Measurements from ENCODE around the gene CA10. TPM values are rescaled to one million over a fixed set of nuclear protein-coding genes. Genes with fewer than 3 reads are reported as not detected.

CA10 gene
- total and polyA plus RNA-seq, 2 donors (not counting 1 experiment from before 2014, with no cell fraction given): not detected

DNA sequence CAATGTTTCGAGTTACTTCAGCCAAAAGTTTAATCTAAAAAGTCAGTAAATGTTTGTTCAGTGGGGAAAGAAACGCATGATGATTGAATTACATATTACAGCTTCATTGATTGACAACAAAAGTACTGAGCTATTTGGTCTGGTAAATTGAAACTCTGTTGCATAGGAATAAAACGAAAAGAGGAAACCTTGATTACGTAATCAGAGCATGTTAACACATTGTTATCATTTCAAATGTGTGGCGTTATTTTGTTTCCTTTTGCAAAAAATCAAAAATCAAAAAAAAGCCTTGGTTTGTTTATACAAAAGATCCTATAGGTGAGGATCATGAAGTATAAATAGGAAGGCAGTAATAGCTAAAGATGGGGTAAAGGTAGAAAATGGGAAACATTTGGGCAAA lies 19.5 kb upstream of the CA10 start:
- intact Hi-C loops (cut with micrococcal nuclease): no loop called here
- Histone ChIP-seq H3K36me3 (replicated peaks in 1 of 2; ENCODE audit: control extremely low read depth in 1 of 2, control insufficient read depth in 1 of 2, extremely low read depth in 1 of 2, insufficient read depth in 2 of 2, low read length in 1 of 2) (no peaks in the 10 kb centered on the region), H3K4me3 (ENCODE audit: control extremely low read depth in 1 of 5, extremely low read depth in 1 of 5, insufficient read depth in 1 of 5, low read depth in 2 of 5, low read length in 4 of 5) (no peak overlapping the region), H3K79me2 (ENCODE audit: control insufficient read depth, insufficient read depth, low read length) (no peaks in the 10 kb centered on the region), H3K27me3 (replicated peaks in 1 of 4; ENCODE audit: control extremely low read depth in 1 of 4, control insufficient read depth in 3 of 4, insufficient read depth in 4 of 4, low read length in 3 of 4) (no peaks in the 10 kb centered on the region), H3K4me2 (replicated peaks; ENCODE audit: low read depth, low read length, poor library complexity, severe bottlenecking) (no peak overlapping the region), H3K9ac (ENCODE audit: low read length) (no peak overlapping the region), H3K4me1 (ENCODE audit: control insufficient read depth in 2 of 2, insufficient read depth in 2 of 2, low read length in 2 of 2) (no peaks in the 10 kb centered on the region), H3K27ac (ENCODE audit: low read length in 2 of 2) (no peak overlapping the region), H2AFZ (ENCODE audit: insufficient read depth, low read depth, low read length, poor library complexity, severe bottlenecking) (no peak overlapping the region), H4K20me1 (ENCODE audit: control insufficient read depth, insufficient read depth, low read length, poor library complexity, severe bottlenecking) (no peaks in the 10 kb centered on the region), H3K9me3 (ENCODE audit: control extremely low read depth in 1 of 3, control insufficient read depth in 2 of 3, insufficient read depth in 1 of 3, low read length in 2 of 3) (peaks cover 0 to 3% (median 0%) of the 10 kb centered on the region in 3 donors)
- H3K4me1 Mint-ChIP-seq: no peaks in the 10 kb centered on the region
- H3K4me3 Mint-ChIP-seq: no peak overlapping the region
- DNase-seq (no peak), ATAC-seq (ENCODE audit: low read depth) (no peak)
- WGBS (ENCODE audit: insufficient coverage): no CpG with 5 or more reads among the region's 5 CpGs
- no peaks in the 10 kb centered on the region for H3K27me3 Mint-ChIP-seq
- no peaks in the 10 kb centered on the region for H3K9me3 Mint-ChIP-seq (ENCODE audit: insufficient read depth)
- H3K27ac Mint-ChIP-seq: no peak overlapping the region
- CTCF ChIA-PET: no interaction called here
- POLR2A ChIA-PET: no interaction called here
- TF ChIP-seq, protein P1, sequence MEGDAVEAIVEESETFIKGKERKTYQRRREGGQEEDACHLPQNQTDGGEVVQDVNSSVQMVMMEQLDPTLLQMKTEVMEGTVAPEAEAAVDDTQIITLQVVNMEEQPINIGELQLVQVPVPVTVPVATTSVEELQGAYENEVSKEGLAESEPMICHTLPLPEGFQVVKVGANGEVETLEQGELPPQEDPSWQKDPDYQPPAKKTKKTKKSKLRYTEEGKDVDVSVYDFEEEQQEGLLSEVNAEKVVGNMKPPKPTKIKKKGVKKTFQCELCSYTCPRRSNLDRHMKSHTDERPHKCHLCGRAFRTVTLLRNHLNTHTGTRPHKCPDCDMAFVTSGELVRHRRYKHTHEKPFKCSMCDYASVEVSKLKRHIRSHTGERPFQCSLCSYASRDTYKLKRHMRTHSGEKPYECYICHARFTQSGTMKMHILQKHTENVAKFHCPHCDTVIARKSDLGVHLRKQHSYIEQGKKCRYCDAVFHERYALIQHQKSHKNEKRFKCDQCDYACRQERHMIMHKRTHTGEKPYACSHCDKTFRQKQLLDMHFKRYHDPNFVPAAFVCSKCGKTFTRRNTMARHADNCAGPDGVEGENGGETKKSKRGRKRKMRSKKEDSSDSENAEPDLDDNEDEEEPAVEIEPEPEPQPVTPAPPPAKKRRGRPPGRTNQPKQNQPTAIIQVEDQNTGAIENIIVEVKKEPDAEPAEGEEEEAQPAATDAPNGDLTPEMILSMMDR (IDR thresholded peaks at IDR 0.05): no peak
- no peak for TF ChIP-seq EZH2 (IDR thresholded peaks at IDR 0.05; ENCODE audit: borderline replicate concordance, insufficient read depth, low read depth, low read length, poor library complexity, severe bottlenecking)

DNA sequence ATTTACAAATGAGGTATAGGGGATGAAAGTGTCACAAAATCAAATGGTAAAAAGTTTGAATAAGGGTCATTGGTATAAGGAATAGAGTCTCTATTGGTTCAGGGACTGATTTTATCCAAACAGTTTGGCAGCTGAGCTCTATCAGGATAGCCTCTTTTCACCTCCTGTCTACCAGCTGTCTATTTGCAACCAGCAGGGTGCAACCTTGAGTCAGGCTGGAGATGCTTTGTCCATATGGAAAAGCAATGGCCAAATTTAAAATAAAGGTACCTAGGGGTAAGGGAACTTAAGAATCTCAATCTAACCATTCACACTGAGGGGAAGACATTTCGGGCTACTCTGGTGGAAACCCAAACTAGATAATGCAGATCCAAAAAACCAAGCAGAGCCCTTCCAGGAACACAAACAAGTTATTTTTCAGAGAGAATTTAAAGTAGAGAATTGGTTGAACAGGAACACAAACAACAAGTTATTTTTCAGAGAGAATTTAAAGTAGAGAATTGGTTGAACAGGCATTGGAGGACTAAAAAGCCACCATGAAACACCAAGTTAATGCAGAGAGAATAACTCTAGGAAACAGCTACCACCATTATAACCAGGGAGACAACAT lies 12.6 kb upstream of the CA10 start:
- Histone ChIP-seq H3K36me3 (replicated peaks in 1 of 2; ENCODE audit: control extremely low read depth in 1 of 2, control insufficient read depth in 1 of 2, extremely low read depth in 1 of 2, insufficient read depth in 2 of 2, low read length in 1 of 2) (no peaks in the 10 kb centered on the region), H3K9me3 (ENCODE audit: control extremely low read depth in 1 of 3, control insufficient read depth in 2 of 3, insufficient read depth in 1 of 3, low read length in 2 of 3) (no peaks in the 10 kb centered on the region), H2AFZ (ENCODE audit: insufficient read depth, low read depth, low read length, poor library complexity, severe bottlenecking) (no peak overlapping the region), H3K27me3 (replicated peaks in 1 of 4; ENCODE audit: control extremely low read depth in 1 of 4, control insufficient read depth in 3 of 4, insufficient read depth in 4 of 4, low read length in 3 of 4) (no peaks in the 10 kb centered on the region), H3K9ac (ENCODE audit: low read length) (no peak overlapping the region), H3K79me2 (ENCODE audit: control insufficient read depth, insufficient read depth, low read length) (no peaks in the 10 kb centered on the region), H3K4me1 (ENCODE audit: control insufficient read depth in 2 of 2, insufficient read depth in 2 of 2, low read length in 2 of 2) (no peaks in the 10 kb centered on the region), H3K27ac (ENCODE audit: low read length in 2 of 2) (no peak overlapping the region), H3K4me2 (replicated peaks; ENCODE audit: low read depth, low read length, poor library complexity, severe bottlenecking) (no peak overlapping the region), H3K4me3 (ENCODE audit: control extremely low read depth in 1 of 5, extremely low read depth in 1 of 5, insufficient read depth in 1 of 5, low read depth in 2 of 5, low read length in 4 of 5) (no peak overlapping the region), H4K20me1 (ENCODE audit: control insufficient read depth, insufficient read depth, low read length, poor library complexity, severe bottlenecking) (no peaks in the 10 kb centered on the region)
- Mint-ChIP-seq H3K4me1 (no peaks in the 10 kb centered on the region), H3K9me3 (ENCODE audit: insufficient read depth) (peaks cover 6% of the 10 kb centered on the region), H3K4me3 (no peak overlapping the region), H3K27ac (no peak overlapping the region), H3K27me3 (no peaks in the 10 kb centered on the region)
- ATAC-seq (ENCODE audit: low read depth) (no peak), DNase-seq (no peak)
- intact Hi-C loops (cut with micrococcal nuclease): no loop called here
- ChIA-PET POLR2A (no interaction called here), CTCF (no interaction called here)
- no peak for TF ChIP-seq EZH2 (IDR thresholded peaks at IDR 0.05; ENCODE audit: borderline replicate concordance, insufficient read depth, low read depth, low read length, poor library complexity, severe bottlenecking)
- TF ChIP-seq, protein P1 (IDR thresholded peaks at IDR 0.05): no peak
- no CpG with 5 or more reads among the region's 1 CpG for WGBS (ENCODE audit: insufficient coverage)
